GM12864 (cell line): Measurements from ENCODE around the gene SLC2A4.

Experiments used
- DNase-seq: peaks from one replicate; pipeline ENCODE4 v3.0.0-alpha.2; 2011; ENCODE audit warnings: low read depth
- H3K4me3 ChIP-seq: 2 replicates; pipeline ENCODE4 v1.5.1; 2011; ENCODE audit warnings: mild to moderate bottlenecking, low read depth, low read length, control low read depth
- CTCF ChIP-seq: IDR thresholded peaks from 2 replicates; pipeline ENCODE4 v1.5.1; 2011; ENCODE audit warnings: low read depth, mild to moderate bottlenecking, moderate library complexity, low read length, control low read depth, inconsistent platforms; ENCODE audit errors: missing control alignments

The SLC2A4 gene

GRCh38 chr17:7306911-7307685 is 25.6 kb downstream of the SLC2A4 start, which contains the start of gene EIF5A:
TSS of gene EIF5A (plus strand) at chr17:7307628. CDS start at chr17:7309636, 2,008 bp downstream.
- no peak for TF ChIP-seq CTCF
- peak; percentile 99 for DNase-seq
- H3K4me3 ChIP-seq: peak within 1 kb of the TSS; percentile 65

- no peak for TF ChIP-seq CTCF
- no peak for DNase-seq
Measured at GRCh38 chr17:7307686-7308624, 26.4 kb downstream of the SLC2A4 start.

GRCh38 chr17:7308625-7309433 is 27.3 kb downstream of the SLC2A4 start:
- DNase-seq: peak; percentile 81
- no peak for TF ChIP-seq CTCF
- peak overlapping the region; percentile 65 for H3K4me3 ChIP-seq

More at GRCh38 chr17:7307686-7308624, 26.4 kb downstream of the SLC2A4 start:
- peak overlapping the region; percentile 65 for H3K4me3 ChIP-seq

- no peak for TF ChIP-seq CTCF
- H3K4me3 ChIP-seq: peak overlapping the region; percentile 65
- DNase-seq: no peak
Measured at GRCh38 chr17:7309628-7310027, 28.1 kb downstream of the SLC2A4 start.

- DNase-seq: no peak
- H3K4me3 ChIP-seq: no peak overlapping the region
- no peak for TF ChIP-seq CTCF
Measured at GRCh38 chr17:7311110-7311705, 29.7 kb downstream of the SLC2A4 start.
